Inflammatory macrophage (primary cell): ENCODE data around the gene C3orf38.
A peak's percentile ranks its signal among the peaks of the same experiment; 100 is the strongest.
"Not testable (repeated sequence)": the region's sequence is repeated elsewhere in the genome, so short reads cannot be mapped to it uniquely, and the experiment has no call there.

Experiments used
- DNase-seq, 2 donors: peaks; one replicate each; pipeline ENCODE4 v3.0.0-alpha.2; 2020 to 2022

The C3orf38 gene

GRCh38 chr3:88166419-88166971 lies 16.7 kb downstream of the C3orf38 start:
- no peak for DNase-seq

- no peak for DNase-seq
These were observed 17.4 kb downstream of the C3orf38 start for GRCh38 chr3:88167173-88167572.

- no peak for DNase-seq
These were observed 17.9 kb downstream of the C3orf38 start for GRCh38 chr3:88167704-88168103.

GRCh38 chr3:88168171-88168570 lies 18.4 kb downstream of the C3orf38 start:
- no peak for DNase-seq

GRCh38 chr3:88180398-88180999 lies 30.7 kb downstream of the C3orf38 start:
- peak; percentile 45 to 50 for DNase-seq

GRCh38 chr3:88182165-88182918 lies 32.6 kb downstream of the C3orf38 start:
- not testable (repeated sequence) for DNase-seq

GRCh38 chr3:88188436-88188835 lies 38.7 kb downstream of the C3orf38 start:
- no peak for DNase-seq

- no peak for DNase-seq
These were observed 39.6 kb downstream of the C3orf38 start for GRCh38 chr3:88189361-88189810.

- no peak for DNase-seq
These were observed 42.2 kb downstream of the C3orf38 start for GRCh38 chr3:88191872-88192409.

GRCh38 chr3:88192631-88193030 lies 42.9 kb downstream of the C3orf38 start:
- no peak for DNase-seq

- DNase-seq = peak in 1 of 2 donors; percentile 12
These were observed 46.2 kb downstream of the C3orf38 start for GRCh38 chr3:88195951-88196434.

GRCh38 chr3:88198121-88198520 lies 48.4 kb downstream of the C3orf38 start:
- DNase-seq = no peak

GRCh38 chr3:88203642-88204055 lies 53.9 kb downstream of the C3orf38 start:
- peak; percentile 52 to 59 for DNase-seq
